NCI-H146 treated with DMSO at 0.1 percent for 48 hours (cell line): ENCODE data around the gene SLC16A13.
A peak's percentile ranks its signal among the peaks of the same experiment; 100 is the strongest.

Experiments
- DNase-seq: peaks from one replicate; lab custom pipeline; 2025; ENCODE audit not compliant: unreplicated experiment; lab: John Stamatoyannopoulos, UW

Gene SLC16A13

DNA sequence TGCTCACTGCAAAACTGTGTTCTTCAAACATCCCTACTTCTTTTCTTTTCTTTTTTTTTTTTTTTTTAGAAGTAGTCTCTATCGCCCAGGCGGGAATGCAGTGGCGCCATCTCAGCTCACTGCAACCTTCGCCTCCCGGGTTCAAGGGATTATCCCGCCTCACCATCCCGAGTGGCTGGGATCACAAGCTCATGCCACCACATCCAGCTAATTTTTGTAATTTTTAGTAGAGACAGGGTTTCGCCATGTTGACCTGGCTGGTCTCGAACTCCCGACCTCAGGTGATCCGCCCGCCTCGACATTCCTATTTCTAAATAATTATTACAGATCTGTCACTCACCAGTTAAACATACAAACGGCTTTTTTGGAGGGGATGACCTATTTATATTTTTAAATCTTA, 24.4 kb upstream of the SLC16A13 start:
- DNase-seq: no peak

- DNase-seq: no peak
These were observed 23.9 kb upstream of the SLC16A13 start for GRCh38 chr17:7011942-7012254.

GRCh38 chr17:7014261-7014994, 21.4 kb upstream of the SLC16A13 start:
- peak; percentile 84 for DNase-seq

DNA sequence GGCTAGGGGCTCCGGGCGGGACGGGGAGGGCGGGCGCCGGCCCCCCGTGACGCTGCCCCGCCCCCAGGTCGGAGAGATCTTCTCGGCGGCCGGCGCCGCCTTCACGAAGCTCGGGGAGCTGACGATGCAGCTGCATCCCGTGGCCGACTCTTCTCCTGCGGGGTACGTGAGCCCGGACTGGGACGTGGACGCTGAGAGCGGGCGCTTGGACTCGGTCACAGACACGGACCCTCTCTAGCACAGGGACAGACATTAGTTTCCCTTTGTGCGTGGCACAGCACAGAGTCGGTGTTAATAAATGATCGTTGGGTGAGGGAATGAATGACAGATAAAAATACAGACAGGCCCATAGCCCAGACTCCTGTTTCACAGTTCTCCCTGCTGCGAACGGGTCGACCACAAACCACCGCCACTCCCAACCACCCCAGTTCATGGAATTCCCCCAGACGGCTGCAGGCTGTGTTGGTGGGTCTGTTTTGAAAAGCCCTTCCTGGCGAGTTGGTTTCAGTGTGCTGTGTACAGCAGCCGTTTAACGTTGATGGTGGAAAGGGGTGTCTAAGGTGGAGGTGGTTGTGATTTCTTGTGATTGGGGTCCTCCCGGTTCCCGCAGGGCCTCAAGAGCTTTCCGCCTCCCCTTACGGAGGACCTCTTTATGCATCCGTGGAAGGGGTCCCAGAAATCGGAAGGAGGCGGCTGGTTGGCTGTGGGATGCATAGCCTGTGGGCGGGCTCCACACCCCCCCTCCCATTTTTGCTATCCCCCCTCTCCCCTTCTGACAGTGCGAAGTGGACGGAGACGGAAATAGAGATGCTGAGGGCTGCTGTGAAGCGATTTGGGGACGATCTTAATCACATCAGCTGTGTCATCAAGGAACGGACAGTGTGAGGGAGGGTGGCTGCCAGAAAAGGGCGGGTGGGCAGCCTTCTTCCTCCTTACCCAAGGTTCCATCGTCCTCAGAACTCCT, 20.5 kb upstream of the SLC16A13 start:
- DNase-seq: no peak

DNA sequence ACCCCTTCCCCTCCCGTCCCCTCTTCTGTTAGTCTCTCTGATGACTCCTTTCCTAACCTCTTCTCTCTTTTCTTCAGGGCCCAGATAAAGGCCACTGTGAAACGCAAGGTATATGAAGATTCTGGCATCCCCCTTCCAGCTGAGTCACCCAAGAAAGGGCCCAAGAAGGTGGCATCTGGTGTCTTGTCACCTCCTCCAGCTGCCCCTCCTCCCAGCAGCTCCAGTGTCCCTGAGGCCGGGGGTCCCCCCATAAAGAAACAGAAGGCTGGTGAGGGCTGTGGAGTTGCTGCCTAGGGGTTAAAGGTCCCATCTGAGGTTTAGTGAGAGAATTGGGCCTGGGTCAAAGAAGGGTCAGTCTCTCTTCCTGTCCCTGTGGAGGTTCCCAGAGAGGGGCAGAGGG, 19.4 kb upstream of the SLC16A13 start:
- no peak for DNase-seq

GRCh38 chr17:7016886-7017826, 18.7 kb upstream of the SLC16A13 start:
- DNase-seq: no peak

DNA sequence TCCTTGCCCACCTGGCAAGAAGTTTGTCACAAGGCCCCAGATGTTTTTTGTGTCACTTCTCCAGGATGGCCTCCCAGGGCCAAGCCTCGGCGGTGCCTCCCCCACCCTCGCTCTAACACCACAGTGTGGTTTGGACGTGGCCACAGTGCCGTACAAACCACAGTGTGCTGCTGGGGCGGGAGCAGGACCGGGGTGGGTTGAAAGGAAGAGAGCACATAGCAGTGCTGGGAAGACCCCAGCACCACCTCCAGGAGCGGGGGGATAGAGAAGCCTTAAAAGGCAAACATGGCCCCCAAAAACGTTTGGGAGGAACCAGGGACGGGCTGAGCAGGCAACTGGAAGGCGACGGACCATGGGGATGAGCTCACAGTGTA, 18.0 kb upstream of the SLC16A13 start:
- DNase-seq: no peak

GRCh38 chr17:7018331-7018964, 17.4 kb upstream of the SLC16A13 start:
- no peak for DNase-seq

DNA sequence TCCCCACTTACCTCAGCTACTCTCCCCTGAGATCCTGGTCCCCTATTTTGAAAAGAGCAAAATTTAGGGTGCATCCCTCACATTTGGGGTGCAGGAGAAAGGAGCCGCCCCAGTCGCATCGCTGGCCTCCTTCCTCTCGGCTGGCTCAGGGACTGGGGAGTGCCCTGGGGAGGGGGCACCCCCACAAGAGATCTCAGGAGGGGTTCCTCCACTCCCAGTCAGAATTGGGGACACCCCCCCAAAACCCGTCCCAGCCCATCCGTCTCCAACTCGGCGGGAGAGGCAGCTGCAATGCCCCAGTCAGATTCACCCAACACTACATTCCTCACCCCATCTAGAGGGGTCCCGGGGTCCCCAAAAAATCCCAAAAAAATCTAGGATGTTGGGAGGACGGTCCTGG, 16.4 kb upstream of the SLC16A13 start:
- DNase-seq: no peak

DNA sequence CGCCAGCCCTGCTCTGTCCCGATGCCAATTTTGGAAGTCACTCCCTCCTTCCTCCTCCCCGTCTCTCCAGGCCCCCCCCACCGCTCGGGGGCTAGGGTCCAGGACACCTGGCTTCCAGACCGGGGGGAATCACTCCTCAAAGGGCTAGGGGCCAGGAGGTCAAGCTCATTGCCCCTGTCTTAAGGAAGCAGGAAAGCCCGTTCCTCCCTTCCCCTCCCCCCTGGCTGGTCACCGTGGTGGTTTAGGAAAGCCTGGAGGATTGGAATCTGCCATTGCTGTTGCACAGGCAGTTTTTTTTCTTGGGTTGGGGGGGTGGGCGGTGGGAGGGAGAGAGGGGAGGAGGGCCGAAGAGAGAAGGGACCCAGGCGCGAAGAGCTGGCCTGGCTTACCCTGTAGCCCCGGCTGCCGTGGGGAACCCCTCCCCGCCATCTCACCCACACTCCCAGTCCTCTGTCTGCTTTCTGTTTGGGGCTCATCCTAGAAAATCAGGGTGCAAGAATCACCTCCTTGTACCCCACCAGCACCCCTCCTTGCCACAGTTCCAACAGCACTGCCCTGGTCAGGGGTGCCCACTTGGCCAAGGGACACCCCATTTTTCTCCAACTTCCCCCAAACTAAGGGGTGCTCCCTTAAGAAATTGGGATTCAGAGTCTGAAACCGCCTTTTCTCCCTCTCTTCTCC, 15.8 kb upstream of the SLC16A13 start:
- DNase-seq: no peak

DNA sequence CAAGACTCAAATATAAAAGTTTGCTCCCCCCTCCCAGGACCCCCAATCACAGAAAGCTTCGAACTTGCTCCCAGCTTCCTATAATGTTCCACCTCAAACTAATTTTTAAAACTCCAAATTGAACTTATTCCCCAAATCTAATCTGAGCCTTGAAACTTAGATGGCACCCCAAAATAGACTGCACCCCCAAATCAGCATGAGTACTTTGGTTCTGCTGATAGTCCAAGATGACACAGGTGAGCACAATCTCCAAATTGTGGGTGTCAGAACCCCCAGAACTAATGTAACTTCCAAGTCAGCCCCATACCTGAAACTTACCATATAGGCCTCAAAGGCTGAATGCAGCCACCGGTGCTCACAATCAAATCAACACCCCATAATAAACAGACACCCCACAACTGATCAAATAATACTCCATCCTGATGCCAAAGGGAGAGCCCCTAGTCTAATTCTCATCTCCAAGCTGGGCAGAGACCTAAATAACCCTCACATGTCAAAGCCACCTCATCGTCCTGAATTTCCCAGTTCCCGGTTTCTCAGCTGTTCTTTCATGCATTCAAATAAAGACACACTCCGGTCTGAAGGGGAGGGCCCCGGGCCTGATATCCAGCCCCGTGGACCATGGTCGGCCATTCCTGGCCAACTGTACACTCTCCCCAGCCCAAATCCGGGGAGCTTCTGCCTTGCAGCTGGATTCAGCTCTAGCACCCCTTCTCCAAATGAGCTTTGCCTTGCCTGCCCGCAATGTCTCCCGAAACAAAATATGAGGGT, 14.7 kb upstream of the SLC16A13 start:
- no peak for DNase-seq

- DNase-seq: peak; percentile 19
These were observed 13.6 kb upstream of the SLC16A13 start for GRCh38 chr17:7021993-7022778.

- no peak for DNase-seq
These were observed 12.8 kb upstream of the SLC16A13 start, which contains the start of gene BCL6B for GRCh38 chr17:7022781-7023571. Gene BCL6B, plus strand, starts transcription at chr17:7023050. Its CDS starts 622 bp downstream, at chr17:7023672.

DNA sequence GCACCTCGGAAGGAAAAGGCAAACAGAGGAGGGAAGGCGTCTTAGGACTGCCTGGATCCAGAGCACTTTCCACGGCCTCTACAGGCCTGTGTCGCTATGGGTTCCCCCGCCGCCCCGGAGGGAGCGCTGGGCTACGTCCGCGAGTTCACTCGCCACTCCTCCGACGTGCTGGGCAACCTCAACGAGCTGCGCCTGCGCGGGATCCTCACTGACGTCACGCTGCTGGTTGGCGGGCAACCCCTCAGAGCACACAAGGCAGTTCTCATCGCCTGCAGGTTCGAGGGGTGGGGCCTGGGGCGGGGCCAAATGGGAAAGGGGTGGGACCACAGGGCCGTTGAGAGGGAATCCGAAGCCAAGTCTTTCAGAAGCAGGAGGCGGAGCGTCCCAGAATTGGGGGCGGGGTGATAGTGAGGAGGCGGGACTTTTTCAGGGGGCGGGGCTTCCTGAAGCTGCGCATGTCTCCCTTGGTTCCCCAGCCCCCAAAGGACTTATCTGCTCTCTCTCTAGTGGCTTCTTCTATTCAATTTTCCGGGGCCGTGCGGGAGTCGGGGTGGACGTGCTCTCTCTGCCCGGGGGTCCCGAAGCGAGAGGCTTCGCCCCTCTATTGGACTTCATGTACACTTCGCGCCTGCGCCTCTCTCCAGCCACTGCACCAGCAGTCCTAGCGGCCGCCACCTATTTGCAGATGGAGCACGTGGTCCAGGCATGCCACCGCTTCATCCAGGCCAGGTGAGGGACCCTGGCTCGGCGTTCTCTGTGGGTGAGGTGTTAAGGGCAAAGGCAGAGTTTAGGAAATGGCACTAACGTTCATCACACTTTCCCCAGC, 12.0 kb upstream of the SLC16A13 start:
- no peak for DNase-seq

DNA sequence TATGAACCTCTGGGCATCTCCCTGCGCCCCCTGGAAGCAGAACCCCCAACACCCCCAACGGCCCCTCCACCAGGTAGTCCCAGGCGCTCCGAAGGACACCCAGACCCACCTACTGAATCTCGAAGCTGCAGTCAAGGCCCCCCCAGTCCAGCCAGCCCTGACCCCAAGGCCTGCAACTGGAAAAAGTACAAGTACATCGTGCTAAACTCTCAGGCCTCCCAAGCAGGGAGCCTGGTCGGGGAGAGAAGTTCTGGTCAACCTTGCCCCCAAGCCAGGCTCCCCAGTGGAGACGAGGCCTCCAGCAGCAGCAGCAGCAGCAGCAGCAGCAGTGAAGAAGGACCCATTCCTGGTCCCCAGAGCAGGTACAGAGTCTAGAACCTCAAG, 11.4 kb upstream of the SLC16A13 start:
- no peak for DNase-seq

DNA sequence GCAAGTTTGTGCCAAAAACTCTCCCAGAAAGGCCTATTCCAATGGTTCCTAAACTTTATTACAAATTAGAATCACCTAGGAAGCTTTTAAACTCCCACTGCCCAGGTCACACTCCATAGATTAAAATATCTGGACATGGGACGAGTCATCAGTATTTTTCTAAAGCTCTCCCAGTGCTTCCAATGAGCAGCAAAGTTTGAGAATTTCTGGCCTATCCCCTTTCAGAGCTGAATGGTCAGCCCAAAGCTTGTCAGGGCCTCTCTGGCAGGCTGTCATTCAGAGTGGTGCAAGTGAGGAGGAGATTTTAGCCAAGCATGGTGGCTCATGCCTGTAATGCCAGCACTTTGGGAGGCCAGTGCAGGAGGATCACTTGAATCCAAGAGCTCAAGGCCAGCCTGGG, 10.6 kb upstream of the SLC16A13 start:
- DNase-seq: no peak
